Panc1 (cell line): ENCODE data around the gene TMPRSS3.

Experiments
- TCF7L2 ChIP-seq: IDR thresholded peaks from 2 replicates; pipeline ENCODE4 v1.6.1; 2011; ENCODE audit warnings: mild to moderate bottlenecking, low read depth, low read length, inconsistent platforms
- TF ChIP-seq, protein P1 (sequence below): fragments of 450-650 bp; IDR thresholded peaks from 2 replicates; pipeline ENCODE4 v1.5.1; 2017; ENCODE audit warnings: mild to moderate bottlenecking
- TF ChIP-seq, protein P2 (sequence below), 2 experiments: IDR thresholded peaks; 2 replicates each; pipeline ENCODE4 v1.6.1; 2011 to 2012; ENCODE audit warnings: low read depth in 2 of 2, control low read depth in 1 of 2, low read length in 1 of 2, mild to moderate bottlenecking in 1 of 2, moderate library complexity in 1 of 2; ENCODE audit not compliant: insufficient read depth in 1 of 2

DNA sequence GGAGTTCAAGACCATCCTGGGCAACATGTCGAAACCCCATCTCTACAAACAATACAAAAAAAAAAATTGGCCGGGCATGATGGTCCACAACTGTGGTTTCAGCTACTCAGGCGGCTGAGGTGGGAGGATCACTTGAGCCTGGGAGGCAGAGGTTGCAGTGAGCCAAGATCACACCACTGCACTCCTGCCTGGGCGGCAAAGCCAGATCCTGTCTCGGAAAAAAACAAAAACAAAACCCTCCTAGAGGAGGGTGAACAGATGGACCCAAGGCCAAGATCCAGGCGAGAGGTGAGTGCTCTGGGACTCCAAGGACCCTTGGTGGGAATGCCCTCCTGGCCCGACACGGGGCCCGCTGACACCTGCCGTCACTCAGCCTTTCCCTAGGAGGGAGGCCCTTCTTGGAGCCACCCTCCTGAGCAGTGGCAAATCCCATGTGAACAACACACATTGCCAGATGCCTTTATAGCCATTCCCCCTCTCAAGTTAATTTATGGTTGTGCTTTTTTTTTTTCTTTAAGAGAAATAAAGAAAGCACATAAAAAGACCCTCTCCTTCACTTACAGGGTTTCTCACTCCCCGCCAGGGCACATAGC is 45.4 kb downstream of the TMPRSS3 start:
- TF ChIP-seq, protein P1, sequence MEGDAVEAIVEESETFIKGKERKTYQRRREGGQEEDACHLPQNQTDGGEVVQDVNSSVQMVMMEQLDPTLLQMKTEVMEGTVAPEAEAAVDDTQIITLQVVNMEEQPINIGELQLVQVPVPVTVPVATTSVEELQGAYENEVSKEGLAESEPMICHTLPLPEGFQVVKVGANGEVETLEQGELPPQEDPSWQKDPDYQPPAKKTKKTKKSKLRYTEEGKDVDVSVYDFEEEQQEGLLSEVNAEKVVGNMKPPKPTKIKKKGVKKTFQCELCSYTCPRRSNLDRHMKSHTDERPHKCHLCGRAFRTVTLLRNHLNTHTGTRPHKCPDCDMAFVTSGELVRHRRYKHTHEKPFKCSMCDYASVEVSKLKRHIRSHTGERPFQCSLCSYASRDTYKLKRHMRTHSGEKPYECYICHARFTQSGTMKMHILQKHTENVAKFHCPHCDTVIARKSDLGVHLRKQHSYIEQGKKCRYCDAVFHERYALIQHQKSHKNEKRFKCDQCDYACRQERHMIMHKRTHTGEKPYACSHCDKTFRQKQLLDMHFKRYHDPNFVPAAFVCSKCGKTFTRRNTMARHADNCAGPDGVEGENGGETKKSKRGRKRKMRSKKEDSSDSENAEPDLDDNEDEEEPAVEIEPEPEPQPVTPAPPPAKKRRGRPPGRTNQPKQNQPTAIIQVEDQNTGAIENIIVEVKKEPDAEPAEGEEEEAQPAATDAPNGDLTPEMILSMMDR, result no peak
- no peak for TF ChIP-seq TCF7L2
- TF ChIP-seq, protein P2, sequence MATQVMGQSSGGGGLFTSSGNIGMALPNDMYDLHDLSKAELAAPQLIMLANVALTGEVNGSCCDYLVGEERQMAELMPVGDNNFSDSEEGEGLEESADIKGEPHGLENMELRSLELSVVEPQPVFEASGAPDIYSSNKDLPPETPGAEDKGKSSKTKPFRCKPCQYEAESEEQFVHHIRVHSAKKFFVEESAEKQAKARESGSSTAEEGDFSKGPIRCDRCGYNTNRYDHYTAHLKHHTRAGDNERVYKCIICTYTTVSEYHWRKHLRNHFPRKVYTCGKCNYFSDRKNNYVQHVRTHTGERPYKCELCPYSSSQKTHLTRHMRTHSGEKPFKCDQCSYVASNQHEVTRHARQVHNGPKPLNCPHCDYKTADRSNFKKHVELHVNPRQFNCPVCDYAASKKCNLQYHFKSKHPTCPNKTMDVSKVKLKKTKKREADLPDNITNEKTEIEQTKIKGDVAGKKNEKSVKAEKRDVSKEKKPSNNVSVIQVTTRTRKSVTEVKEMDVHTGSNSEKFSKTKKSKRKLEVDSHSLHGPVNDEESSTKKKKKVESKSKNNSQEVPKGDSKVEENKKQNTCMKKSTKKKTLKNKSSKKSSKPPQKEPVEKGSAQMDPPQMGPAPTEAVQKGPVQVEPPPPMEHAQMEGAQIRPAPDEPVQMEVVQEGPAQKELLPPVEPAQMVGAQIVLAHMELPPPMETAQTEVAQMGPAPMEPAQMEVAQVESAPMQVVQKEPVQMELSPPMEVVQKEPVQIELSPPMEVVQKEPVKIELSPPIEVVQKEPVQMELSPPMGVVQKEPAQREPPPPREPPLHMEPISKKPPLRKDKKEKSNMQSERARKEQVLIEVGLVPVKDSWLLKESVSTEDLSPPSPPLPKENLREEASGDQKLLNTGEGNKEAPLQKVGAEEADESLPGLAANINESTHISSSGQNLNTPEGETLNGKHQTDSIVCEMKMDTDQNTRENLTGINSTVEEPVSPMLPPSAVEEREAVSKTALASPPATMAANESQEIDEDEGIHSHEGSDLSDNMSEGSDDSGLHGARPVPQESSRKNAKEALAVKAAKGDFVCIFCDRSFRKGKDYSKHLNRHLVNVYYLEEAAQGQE (IDR thresholded peaks at IDR 0.05; ENCODE audit: insufficient read depth in 1 of 2, low read depth in 2 of 2, low read length in 1 of 2), result no peak
